Neural cell (in vitro differentiated cells): ENCODE results near the gene SF3B2.

ENCODE experiments used
- EZH2 ChIP-seq: fragments of 200-600, 300-800 bp; shearing (Covaris generic), sonication (generic); IDR thresholded peaks from 2 replicates; pipeline ENCODE4 v1.6.1; 2014; ENCODE audit warnings: antibody characterized with exemption, low read length, borderline replicate concordance, mild to moderate bottlenecking; ENCODE audit not compliant: insufficient read depth, poor library complexity, severe bottlenecking
- MXI1 ChIP-seq: fragments of 450-650 bp; conservative IDR thresholded peaks from 2 replicates; pipeline ENCODE4 v1.6.1; 2014; ENCODE audit warnings: antibody characterized with exemption, mild to moderate bottlenecking; ENCODE audit not compliant: poor library complexity, severe bottlenecking
- POLR2AphosphoS5 ChIP-seq: IDR thresholded peaks from 2 replicates; pipeline ENCODE4 v1.6.1; 2012
- RAD21 ChIP-seq: fragments of 450-650 bp; conservative IDR thresholded peaks from 2 replicates; pipeline ENCODE4 v1.6.1; 2014; ENCODE audit warnings: antibody characterized with exemption, mild to moderate bottlenecking, moderate library complexity
- TAF1 ChIP-seq: IDR thresholded peaks from 2 replicates; pipeline ENCODE4 v1.6.1; 2012; ENCODE audit warnings: low read depth
- TF ChIP-seq, protein P1 (sequence below): fragments of 450-650 bp; IDR thresholded peaks from 2 replicates; pipeline ENCODE4 v1.5.1; 2014; ENCODE audit warnings: antibody characterized with exemption, mild to moderate bottlenecking, moderate library complexity; ENCODE audit not compliant: poor library complexity, severe bottlenecking
- TF ChIP-seq, protein P2 (sequence below): IDR thresholded peaks from 2 replicates; pipeline ENCODE4 v1.6.1; 2012; ENCODE audit warnings: borderline replicate concordance

DNA sequence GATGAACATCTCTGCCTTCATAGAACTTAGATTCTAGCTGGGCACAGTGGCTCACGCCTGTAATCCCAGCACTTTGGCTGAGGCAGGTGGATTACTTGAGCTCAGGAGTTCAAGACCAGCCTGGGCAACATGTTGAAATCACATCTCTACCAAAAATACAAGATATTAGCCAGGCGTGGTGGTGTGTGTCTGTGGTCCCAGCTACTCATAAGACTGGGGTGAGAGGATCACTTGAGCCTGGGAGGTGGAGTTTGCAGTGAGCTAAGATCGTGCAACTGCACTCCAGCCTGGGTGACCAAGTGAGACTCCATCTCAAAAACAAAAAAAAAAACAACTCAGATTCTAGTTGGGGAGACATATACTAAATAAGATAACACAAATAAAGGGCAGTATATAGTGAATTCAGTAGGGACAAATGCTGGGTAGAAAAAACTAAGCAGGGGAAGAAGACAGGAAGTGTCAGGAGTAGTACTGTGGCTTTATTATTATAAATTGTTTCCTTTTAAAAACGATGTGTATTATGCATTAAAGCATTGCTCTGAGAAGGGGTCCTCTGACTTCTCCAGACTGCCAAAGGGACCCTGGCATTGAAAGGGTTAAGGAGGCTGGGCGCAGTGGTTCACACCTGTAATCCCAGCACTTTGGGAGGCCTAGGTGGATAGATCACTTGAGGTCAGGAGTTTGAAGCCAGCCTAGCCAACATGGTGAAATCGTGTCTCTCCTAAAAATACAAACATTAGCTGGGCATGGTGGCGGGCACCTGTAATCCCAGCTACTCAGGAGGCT lies 64.6 kb downstream of the SF3B2 start:
- TF ChIP-seq POLR2AphosphoS5 = no peak
- TF ChIP-seq, protein P1, sequence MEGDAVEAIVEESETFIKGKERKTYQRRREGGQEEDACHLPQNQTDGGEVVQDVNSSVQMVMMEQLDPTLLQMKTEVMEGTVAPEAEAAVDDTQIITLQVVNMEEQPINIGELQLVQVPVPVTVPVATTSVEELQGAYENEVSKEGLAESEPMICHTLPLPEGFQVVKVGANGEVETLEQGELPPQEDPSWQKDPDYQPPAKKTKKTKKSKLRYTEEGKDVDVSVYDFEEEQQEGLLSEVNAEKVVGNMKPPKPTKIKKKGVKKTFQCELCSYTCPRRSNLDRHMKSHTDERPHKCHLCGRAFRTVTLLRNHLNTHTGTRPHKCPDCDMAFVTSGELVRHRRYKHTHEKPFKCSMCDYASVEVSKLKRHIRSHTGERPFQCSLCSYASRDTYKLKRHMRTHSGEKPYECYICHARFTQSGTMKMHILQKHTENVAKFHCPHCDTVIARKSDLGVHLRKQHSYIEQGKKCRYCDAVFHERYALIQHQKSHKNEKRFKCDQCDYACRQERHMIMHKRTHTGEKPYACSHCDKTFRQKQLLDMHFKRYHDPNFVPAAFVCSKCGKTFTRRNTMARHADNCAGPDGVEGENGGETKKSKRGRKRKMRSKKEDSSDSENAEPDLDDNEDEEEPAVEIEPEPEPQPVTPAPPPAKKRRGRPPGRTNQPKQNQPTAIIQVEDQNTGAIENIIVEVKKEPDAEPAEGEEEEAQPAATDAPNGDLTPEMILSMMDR = no peak
- no peak for TF ChIP-seq MXI1
- TF ChIP-seq, protein P2, sequence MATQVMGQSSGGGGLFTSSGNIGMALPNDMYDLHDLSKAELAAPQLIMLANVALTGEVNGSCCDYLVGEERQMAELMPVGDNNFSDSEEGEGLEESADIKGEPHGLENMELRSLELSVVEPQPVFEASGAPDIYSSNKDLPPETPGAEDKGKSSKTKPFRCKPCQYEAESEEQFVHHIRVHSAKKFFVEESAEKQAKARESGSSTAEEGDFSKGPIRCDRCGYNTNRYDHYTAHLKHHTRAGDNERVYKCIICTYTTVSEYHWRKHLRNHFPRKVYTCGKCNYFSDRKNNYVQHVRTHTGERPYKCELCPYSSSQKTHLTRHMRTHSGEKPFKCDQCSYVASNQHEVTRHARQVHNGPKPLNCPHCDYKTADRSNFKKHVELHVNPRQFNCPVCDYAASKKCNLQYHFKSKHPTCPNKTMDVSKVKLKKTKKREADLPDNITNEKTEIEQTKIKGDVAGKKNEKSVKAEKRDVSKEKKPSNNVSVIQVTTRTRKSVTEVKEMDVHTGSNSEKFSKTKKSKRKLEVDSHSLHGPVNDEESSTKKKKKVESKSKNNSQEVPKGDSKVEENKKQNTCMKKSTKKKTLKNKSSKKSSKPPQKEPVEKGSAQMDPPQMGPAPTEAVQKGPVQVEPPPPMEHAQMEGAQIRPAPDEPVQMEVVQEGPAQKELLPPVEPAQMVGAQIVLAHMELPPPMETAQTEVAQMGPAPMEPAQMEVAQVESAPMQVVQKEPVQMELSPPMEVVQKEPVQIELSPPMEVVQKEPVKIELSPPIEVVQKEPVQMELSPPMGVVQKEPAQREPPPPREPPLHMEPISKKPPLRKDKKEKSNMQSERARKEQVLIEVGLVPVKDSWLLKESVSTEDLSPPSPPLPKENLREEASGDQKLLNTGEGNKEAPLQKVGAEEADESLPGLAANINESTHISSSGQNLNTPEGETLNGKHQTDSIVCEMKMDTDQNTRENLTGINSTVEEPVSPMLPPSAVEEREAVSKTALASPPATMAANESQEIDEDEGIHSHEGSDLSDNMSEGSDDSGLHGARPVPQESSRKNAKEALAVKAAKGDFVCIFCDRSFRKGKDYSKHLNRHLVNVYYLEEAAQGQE = no peak
- TF ChIP-seq EZH2 = no peak
- no peak for TF ChIP-seq RAD21
- no peak for TF ChIP-seq TAF1
